ENCODE data around the gene ATIC.

DNA sequence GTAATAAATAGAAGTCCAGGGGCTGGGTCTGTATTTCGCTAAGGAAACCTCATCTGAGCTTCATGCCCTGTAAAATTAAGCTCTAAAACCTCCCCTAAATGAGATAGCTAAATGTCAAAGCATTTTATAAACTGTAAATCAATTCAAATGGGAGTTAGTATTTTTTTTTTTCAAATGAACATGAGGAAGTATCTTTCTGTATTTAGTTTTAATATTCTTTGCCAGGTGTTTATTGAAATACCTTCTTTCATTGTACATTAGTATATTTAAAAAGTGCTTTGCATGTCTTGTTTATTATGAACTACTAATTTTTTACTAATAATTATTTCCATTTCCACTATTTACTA lies 47.7 kb downstream of the ATIC start:
- TF ChIP-seq, protein P1, sequence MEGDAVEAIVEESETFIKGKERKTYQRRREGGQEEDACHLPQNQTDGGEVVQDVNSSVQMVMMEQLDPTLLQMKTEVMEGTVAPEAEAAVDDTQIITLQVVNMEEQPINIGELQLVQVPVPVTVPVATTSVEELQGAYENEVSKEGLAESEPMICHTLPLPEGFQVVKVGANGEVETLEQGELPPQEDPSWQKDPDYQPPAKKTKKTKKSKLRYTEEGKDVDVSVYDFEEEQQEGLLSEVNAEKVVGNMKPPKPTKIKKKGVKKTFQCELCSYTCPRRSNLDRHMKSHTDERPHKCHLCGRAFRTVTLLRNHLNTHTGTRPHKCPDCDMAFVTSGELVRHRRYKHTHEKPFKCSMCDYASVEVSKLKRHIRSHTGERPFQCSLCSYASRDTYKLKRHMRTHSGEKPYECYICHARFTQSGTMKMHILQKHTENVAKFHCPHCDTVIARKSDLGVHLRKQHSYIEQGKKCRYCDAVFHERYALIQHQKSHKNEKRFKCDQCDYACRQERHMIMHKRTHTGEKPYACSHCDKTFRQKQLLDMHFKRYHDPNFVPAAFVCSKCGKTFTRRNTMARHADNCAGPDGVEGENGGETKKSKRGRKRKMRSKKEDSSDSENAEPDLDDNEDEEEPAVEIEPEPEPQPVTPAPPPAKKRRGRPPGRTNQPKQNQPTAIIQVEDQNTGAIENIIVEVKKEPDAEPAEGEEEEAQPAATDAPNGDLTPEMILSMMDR (IDR thresholded peaks at IDR 0.05): no peak
- no peak for TF ChIP-seq POLR2A (IDR thresholded peaks at IDR 0.05)

Measured in adrenal gland (tissue), 5 donors.